ENCODE results near the gene SEZ6L.

GRCh38 chr22:26313291-26313690 is 144.0 kb downstream of the SEZ6L start:
- TF ChIP-seq CTCF (IDR thresholded peaks at IDR 0.05; ENCODE audit: borderline replicate concordance, extremely low read depth, low read length, poor library complexity, severe bottlenecking) (no peak), EZH2 (IDR thresholded peaks at IDR 0.05; ENCODE audit: borderline replicate concordance, low read depth, low read length, severe bottlenecking) (no peak)

Data from DND-41 (cell line).